Activated naive CD4-positive, alpha-beta T cell (primary cell): ENCODE data around the gene ADRM1.

Experiments used
- DNase-seq, 4 experiments: peaks; one replicate each; lab custom pipeline; 2025; lab: John Stamatoyannopoulos, UW

ADRM1 gene

DNA sequence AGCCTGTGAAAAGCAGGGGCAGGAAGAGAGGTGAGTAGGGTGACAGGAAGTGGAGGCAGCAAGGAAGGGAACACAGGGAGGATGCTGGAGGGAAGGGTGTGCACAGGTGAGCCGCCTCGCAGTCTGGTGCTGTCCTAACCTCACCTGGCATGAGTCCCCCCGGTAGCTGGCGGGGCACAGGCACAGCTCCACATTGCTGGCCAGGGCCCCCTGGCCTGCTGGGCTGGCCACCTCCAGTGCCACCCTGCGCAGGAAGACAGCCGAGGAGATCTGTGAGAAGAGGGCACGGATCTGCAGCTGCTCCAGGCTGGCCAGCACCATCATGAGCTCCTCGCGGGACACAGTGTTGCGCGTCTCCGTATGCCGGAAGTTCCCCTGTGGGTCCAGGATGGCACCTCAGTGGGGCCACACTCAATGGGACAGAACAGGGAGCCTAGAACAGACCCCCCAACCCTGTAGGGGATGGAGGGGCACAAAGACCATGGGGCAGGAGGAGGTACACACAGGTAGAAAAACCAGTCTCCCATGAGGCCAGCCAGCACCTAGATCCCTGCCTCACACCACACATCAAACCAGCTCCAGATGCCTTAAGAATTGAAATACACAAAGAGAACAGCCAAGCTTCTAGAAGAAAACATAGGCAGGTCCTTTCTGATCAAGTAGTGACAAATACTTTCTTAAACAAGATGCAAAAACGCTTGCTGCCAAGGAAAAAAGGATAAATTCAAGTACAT is 22.5 kb downstream of the ADRM1 start:
- no peak for DNase-seq

DNA sequence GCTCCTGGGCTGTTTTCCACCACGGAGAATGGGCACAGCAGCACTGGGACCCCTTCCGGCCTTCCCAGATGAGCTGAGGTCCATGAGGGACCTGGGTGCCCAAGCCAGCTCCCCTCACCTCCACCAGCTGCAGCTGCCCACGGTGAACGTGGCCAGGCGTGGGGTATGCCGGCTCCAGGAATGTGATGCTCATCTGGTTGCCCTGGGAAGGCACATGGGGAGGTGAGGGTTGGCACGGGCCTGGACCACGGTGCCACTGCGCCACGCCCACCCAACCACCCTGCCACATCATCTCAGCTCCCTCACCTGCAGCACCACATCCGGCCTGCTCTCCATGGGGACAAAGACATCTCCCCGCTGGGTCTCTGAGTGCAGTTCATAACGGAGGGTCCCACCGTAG is 23.8 kb downstream of the ADRM1 start:
- DNase-seq: no peak

DNA sequence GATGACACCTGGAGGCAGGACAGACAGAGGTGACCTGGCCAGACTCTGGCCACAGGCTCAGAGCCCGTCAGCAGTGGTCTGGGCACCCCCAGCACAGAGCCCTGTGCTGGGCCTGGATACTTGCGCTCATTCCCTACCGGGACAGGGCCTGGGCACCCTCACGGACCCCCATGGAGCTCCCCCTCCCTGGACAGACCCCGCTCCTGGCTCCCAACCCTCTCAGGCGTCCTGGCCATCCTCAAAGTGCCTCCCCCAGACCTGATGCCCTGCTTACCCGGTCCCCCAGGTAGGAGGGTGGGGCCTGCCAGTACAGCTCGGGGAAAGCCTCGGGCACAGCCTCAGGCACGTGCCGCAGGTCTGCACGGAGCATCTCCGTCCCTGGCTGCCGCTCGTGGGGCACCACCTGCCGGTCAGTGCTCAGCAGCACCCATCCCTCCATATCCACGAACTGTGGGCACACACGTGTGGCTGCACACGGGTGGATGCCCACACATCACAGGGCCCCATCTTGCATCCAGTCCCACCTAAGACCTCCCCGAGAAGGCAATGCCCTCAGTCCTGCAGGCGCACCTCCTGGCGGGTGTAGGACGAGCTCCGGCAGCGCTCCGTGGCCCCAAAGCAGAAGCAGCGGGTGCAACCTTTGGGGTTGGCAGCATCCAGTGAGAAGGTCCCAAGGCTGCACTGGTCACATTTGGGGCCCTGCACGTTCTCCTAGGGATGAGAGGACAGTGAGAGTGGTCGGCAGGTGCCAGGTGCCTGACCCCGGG is 24.3 kb downstream of the ADRM1 start:
- DNase-seq: no peak

DNA sequence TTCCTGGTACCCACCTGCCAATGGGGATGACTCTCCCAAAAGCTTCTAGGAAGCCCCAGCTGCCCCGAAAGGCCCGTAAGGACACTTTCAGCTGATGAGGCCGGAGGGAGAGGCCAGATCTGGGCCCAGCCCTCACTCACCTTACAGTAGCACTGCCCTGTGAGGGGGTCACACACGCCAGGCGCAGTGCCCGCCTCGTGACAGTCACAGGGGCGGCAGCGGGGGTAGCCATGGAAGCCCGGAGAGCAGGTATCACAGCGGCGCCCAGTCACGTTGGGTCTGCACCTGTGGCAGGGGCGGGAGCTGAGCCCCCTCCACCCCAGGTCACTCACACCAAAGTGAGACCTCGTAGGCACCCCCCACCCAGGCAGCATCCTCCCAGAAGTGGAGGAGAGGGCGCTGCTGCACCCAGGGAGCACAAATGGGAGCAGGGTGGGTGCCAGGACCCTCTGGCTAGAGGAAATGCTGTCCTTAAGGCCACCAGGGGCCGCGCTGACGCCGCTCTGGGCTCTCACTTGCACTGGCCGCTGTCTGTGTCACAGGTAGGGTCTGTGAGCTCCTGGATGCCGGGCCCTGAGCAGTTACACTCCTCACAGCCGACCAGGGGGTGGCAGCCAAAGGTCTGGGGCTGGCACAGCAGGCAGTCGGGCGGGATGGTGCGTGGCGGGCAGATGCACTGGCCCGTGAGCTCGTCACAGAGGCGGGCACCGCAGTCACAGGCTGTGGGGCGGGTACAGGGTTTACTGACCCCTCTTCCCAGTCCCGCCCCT is 25.1 kb downstream of the ADRM1 start:
- DNase-seq: no peak

DNA sequence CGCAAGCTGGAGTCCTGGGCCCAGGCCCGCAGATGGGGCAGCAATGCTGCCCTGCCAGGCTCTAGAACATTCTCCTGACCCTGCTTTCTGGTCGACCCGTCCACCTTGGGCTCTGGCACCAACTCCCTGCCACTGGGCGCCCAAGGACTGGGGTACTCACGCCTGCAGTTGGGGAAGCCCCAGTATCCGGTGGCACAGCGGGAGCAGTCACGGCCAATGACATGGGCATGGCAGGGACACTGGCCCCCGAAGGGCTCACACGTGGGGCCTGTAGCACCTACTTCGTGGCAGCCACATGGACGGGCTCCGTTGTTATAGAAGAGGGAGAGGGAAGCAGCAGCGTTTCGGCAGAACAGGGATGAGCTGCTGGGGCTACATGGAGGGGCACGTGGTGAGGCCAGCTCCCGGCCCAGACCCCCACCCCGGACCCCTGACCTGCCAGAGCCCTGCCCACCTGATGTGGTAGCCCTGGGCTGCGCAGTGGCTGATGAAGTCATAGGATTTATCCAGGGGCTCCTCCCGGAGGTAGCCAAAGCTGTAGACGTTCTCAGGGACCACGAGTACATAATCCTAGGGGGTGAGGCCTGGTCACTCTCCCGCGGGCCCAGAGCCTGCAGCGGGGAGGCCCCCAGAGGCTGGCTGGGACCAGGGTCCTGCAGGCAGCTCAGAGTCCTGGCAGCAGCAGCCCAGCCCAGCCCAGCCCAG is 26.0 kb downstream of the ADRM1 start:
- no peak for DNase-seq

DNA sequence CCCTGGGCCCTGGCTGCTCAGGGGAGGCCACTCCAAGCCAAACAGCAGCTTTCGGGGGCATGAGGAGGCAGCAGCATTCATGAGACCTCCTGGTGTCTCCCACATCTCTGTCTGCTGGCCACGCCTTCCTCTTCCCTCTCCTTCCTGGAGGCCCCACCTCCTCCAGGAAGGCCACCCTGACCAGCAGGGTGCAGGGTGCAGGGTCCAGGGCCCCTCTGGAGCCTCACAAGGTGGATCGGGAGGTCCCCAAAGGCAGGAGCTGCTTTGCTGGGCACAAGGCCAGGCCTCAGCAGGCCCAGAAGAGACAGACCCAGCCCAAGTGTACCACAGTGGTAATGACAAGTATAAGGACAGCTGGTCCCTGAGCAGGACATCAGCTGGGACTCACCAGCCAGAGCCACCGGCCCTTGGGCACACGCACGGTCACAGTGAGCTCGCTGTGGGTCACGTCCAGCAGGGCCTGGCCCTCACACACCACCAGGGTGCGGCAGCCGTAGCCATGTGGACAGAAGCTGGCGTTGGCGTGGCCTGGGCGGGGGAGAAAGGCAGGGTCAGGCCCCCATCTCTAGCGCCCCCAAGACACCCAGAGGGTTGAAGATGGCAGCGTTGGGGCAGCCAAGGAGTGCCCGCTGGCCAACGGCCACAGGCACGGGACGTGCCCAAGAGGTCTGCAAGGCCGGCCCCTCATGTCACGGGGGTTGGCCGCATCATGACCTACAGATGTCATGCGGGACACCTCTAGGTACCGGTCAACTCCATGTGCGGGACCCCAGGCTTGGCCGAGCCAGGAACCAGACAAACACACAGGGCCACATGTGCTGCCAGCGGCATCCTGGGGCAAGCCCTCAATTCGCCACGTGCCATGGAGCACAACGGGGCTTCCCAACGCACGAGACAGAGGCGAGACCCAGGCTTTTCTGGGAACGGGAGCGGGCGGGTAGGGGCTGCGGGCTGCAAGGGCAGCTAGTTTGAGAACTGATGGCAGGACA is 26.9 kb downstream of the ADRM1 start:
- no peak for DNase-seq

DNA sequence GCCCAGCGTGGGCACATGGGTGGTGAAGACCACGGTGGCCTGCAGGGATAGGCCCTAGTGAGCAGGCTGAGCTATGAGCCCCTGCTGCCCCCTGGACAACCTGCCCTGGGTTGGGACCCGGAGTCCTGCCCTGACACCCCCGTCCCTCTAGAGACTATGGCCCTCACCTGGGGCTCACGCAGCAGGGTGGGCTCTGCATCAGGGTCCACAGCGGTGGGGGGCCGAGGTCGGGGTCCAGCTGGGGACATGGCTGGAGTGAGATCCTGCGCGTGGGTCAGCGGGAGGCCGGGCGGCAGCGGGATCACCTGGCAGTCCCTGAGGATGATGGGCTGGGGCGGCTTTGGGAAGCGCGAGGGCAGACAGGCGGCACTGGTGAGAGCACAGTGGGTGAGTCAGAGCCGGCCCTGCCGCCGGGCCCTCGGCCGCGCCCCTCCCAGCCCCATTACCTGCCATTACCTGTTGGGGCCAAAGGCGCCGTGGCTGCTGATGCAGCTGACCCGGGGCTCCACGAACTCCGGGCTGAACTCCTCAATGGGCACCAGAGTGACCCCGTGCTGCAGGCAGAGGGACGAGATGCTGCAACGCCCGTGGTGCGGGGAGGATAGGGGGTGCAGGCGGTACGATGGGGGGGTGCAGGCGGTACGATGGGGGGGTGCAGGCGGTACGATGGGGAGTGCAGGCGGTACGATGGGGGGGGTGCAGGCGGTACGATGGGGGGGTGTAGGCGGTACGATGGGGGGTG is 27.9 kb downstream of the ADRM1 start:
- no peak for DNase-seq

DNA sequence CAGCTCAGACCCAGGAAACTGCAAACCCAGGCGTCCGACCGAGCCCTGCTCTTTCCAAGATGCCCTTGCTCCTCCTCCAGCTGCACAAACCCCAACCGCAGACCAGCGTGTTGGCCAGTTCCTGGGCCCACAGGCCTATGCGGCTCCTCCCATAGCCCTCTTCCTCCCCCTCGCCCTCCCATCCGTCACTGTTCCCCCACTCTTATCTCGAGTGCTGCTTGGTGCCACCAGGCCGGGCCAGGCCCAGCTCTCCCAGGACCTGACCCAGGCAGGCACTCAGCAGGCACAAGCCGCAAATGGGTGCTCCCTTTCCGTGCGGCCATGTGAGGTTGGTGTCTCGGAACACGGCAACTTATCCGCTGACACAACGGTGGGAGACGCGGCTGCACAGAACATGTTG is 28.6 kb downstream of the ADRM1 start:
- no peak for DNase-seq

DNA sequence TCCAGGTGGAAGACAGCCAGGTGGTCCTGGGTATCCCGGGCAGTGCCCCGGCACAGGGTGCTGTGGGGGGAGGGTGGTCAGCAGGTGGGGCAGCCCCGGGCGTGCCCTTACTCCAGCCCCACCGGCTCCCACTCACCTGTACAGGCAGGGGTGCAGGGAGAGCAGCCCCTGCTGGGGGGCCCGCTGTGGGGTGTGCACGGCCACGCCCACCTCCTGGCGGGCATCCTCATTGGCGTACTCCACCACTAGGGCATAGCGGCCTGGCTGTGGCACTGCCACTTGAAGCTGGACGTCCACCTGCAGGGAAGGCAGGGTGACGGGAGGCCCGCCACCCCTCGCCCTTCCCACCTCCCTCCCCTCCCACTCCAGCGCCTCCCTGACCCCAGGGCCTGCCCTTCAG is 29.6 kb downstream of the ADRM1 start:
- no peak for DNase-seq

DNA sequence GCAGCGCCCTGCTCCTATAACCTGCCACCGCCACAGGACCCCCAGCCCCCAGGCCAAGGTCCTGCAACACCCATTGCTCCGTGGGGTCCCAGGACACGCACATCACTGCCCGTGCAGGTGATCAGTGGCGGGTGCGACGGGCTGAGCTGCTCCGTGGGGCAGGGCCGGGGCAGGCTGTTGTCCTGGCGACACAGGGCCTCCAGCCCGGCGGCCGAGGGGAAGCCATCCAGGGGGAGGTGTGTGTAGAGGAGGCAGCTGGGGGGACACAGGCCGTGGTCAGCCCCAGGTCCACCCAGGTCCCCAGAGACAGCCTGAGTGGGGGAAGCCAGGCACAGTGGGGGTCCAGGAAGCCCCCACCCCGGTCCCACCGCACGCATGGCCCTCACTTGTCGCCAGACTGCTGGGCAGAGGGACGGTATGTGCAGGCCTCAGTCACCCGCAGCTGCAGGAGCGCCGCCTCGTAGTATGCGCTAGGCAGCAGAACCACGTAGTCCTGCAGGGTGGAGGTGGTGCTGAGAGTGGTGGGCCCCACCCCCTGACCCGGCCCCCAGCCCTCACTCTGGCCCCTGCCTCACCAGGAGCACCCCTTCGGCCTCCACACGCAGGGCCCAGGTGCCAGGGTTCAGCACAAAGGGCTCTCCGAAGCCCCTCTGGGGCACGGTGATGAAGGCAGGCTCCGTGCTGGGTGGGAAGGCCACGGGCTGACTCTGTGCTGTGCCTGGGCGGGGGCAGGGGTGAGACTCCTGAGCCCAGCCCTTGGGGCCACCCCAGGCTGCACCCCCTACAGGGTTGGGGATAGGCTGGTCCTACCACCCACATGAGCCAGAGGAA is 30.4 kb downstream of the ADRM1 start:
- DNase-seq: no peak

DNA sequence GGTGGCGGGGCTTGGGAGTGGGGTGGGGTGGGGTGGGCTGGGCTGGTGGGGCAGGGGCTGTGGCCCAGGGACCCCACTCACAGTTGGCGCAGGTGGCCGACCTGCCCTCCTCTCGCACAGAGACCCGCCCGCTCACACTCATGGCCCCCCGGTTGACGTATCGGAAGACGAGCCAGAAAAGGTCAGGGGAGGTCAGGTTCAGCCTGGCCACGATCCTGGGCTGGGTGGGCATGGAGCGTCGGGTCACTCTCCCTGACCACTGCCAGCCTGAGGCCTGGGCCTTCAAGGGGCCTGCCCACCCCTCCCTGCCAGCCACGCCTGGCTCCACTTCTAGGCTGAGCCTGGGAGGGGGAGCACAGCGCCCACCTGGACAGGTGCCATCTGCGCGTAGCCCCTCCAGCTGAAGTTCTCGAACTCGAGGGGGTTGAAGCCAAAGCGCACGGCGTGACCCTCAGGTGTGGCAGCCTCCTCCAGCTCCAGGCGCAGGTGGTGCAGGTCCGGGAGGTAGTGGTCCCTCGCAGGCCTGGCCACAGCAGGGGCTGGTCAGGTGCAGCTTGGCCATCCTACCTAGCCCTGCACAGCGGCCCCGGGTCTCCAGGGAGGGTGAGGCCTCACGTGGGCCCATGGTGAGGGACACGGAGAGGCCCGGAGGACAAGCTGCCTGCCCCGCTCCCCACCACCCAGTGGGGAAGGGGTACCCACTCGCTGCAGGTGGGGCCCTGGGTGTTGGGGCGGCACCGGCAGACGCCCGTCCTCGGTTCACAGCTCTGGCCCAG is 31.2 kb downstream of the ADRM1 start:
- no peak for DNase-seq

DNA sequence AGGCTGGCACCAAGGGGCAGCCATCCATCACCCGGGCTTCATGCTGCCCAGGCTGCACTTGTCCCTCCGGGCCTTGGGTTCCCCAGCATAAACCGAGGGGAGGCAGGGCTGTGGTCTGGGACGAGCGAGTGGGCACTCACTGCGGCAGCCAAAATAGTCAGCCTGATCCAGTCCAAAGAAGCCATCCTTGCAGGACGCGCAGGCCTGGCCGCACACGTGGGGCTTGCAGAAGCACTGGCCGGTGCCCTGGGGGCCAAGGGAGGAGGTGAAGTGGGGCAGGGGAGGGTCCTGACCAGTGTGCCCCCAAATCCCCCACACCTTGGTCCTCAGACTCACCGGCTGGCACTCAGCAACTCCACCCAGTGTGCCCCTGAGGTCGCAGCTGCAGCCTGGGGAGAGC is 32.1 kb downstream of the ADRM1 start:
- no peak for DNase-seq

DNA sequence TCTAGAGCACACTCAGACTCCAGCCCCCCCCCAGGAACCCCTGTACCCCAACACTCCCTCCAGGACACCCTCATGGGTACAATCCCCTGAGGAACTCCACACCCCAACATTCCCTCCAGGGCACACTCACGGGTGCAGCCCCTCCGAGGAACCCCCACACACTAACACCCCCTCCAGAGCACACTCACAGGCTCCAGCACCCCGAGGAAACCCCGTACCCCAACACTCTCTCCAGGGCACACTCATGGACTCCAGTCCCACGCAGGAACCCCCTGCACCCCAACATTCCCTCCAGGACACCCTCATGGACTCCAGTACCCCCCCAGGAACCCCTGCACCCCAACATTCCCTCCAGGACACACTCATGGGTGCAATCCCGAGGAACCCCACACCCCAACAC is 32.7 kb downstream of the ADRM1 start:
- DNase-seq: no peak

DNA sequence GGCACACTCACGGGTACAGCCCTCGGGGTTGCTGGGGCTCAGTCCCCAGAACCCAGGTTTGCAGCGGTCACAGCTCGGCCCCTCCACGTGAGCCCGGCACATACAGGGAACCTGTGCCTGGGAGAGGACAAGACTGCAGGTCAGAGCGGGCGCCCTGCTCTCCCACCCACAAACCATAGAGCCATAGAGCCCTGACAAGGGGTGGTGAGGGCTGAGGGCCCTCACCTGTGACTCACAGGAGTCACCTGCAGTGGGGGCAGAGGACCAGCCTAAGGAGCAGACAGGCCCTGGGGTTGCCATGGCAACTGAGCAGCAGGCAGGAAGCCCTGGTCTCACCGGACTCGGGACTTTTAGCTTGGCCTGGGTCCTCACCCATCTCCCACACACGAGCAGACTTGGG is 33.5 kb downstream of the ADRM1 start:
- DNase-seq: no peak

DNA sequence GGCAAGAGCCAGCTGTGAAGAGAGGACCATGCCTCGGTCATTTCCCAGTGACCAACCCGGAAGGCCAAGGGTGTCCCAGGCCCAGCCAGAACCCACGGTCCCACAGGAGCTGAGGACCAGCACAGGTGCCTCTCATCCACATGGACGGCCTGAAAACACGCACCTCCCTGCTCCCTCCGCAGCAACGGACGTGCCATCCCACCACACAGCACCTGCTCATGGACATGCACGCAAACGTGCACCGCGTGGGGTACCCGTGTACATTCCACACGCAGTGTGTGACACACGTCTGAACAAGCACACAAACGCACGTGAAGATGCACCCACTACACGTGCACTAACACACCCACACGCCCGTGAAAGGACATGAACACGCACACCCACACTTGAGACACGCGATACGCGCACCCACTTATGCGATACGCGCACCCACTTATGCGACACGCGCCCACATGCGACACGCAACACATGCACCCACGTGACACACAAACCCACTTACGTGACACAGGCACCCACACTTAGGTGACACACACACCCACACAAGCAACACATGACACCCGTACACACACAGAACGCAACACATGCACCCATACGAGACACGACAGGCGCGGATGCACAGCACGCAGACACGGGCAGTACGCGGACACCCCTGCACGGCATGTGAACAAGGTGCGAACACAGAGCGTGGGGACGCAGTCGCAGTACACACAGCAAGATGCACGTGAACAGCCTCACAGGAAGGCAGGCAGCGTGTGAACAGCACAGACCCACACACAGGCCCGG is 34.2 kb downstream of the ADRM1 start:
- DNase-seq: no peak

DNA sequence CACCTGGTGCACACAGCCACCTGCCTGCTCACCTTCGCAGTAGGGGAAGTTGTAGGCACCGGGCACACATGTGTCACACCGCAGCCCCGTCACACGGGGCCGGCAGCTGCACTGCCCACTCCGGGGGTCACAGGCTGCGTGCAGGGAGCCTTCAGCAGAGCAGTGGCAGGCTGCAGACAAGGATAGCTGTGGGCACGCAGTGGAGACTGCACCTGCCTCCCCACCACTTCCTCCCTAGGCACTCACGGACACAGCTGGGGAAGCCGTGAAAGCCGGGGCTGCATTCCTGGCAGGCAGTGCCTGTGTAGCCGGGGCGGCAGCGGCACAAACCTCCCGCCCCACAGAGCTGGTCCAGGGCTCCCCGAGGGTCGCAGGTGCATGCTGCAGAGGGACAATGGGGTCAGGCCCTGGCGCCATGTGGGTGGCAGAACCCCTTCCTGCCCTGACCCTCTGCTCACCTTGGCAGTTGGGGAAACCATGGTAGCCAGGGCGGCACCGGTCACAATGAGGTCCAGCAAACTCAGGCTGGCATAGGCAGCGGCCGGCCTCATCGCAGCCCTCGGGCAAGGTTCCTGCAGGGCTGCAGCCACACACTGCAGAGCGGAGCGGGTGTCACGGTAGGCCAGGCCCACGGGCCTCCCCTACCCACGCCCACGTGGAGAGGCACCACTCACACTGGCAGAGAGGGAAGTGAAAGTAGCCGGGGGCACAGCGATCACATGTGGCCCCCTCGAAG is 34.9 kb downstream of the ADRM1 start:
- DNase-seq: no peak

DNA sequence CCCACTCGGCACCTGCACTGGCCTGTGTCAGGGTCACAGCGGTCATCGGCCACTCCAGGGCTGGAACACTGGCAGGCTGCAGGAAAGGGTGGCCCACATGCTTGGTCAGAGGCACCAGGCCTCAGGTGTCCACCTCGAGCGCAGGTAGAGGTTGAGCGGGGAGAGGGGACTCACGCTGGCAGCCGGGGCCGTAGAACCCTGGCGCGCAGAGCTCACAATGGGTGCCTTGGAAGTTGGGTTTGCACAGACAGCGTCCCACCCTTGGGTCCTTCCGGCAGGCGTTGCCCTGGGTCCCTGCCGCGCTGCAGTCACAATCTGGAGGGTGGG is 35.5 kb downstream of the ADRM1 start:
- no peak for DNase-seq
